KOPT-K1 (cell line): ENCODE data around the gene GREB1L.
"Not testable (repeated sequence)": the region's sequence is repeated elsewhere in the genome, so short reads cannot be mapped to it uniquely, and the experiment has no call there.

Source experiments
- H3K27ac ChIP-seq: fragments of 200-600 bp; sonication (generic); 2 replicates; pipeline ENCODE4 v1.5.1; 2016; ENCODE audit warnings: antibody characterized with exemption, mild to moderate bottlenecking, low read depth, low read length; ENCODE audit not compliant: poor library complexity, severe bottlenecking
- H3K36me3 ChIP-seq: fragments of 200-600 bp; sonication (generic); 2 replicates; pipeline ENCODE4 v1.5.1; 2017; ENCODE audit warnings: antibody characterized with exemption, mild to moderate bottlenecking, low read length, moderate library complexity; ENCODE audit not compliant: insufficient read depth
- H3K9me3 ChIP-seq: fragments of 200-600 bp; sonication (generic); 2 replicates; pipeline ENCODE4 v1.5.1; 2017; ENCODE audit warnings: antibody characterized with exemption, low read length, mild to moderate bottlenecking; ENCODE audit not compliant: insufficient read depth, poor library complexity, severe bottlenecking

The GREB1L gene

GRCh38 chr18:21344860-21345259 lies 102.8 kb downstream of the GREB1L start:
- H3K27ac ChIP-seq = no peak overlapping the region
- H3K36me3 ChIP-seq = no peaks in the 10 kb centered on the region
- no peaks in the 10 kb centered on the region for H3K9me3 ChIP-seq

GRCh38 chr18:21345840-21346239 lies 103.8 kb downstream of the GREB1L start:
- Histone ChIP-seq H3K27ac (no peak overlapping the region), H3K36me3 (no peaks in the 10 kb centered on the region), H3K9me3 (no peaks in the 10 kb centered on the region)

DNA sequence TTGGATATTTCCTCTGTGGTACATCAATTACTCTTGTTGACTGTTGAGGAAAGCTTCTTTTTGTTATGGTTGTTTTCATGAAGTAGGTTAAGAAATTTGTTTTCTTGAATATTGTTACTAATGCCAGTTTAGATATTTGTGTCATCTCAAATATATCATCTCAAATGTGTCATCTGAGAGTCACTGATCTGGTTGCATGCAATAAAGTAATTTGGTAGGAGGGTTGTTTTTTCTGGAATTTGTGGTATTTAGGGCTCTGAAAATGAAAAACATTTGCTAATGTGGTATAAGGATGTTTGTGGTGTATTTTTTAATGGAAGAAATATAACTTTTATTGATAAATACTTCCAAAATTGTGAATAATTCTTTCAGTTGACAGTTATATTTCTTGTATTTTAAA lies 117.7 kb downstream of the GREB1L start:
- Histone ChIP-seq H3K9me3 (no peaks in the 10 kb centered on the region), H3K27ac (no peak overlapping the region), H3K36me3 (no peaks in the 10 kb centered on the region)

DNA sequence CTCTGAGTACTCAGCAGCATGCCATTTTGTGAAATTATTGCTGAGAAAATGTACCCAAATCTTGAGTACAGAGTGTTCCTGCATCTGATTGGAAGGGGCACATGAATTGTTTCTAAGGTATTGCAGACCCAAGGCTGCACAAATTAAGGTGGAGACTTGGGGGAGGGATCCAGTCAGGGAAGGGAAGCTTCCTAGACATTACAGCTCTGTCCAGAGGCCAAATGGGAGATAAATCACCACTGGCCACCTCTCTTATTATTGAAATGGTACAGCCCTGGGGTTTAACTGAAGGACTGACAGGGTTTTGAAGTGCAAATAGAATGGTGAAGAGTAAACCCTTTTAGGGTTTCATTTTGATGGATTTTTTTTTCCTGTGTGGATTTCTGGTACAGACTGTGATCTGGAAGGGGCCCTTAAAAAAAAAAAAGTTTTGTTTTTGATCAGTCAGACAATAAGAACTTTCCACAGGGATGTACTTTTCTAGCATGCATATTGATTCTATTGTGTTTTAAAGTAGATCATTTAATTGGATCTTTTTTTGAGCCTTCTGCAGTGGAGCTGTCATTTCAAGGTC lies 119.4 kb downstream of the GREB1L start:
- H3K9me3 ChIP-seq = no peaks in the 10 kb centered on the region
- no peaks in the 10 kb centered on the region for H3K36me3 ChIP-seq
- no peak overlapping the region for H3K27ac ChIP-seq

GRCh38 chr18:21362831-21363230 lies 120.8 kb downstream of the GREB1L start:
- Histone ChIP-seq H3K9me3 (no peaks in the 10 kb centered on the region), H3K27ac (no peak overlapping the region), H3K36me3 (no peaks in the 10 kb centered on the region)

DNA sequence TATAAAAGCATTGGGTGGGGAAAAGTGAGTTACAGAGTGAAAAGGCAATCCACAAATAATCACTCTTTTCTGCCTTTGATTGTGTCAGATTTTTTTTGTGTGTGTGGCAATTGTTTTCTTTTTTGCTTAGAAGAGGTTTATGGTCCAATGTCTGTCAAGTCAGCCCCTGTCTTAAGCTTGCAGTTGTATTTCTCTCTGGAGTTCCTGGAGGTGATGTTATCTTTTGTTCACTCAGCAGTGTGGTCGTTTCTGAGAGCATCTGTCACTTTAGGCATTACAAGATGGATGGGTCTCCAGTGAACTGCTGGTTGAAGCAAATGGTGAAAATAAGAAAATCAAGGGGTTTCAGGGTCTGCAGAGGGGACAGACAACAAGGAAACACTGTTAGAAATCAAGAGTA lies 121.3 kb downstream of the GREB1L start:
- Histone ChIP-seq H3K27ac (no peak overlapping the region), H3K36me3 (no peaks in the 10 kb centered on the region)

GRCh38 chr18:21364471-21364870 lies 122.4 kb downstream of the GREB1L start:
- no peaks in the 10 kb centered on the region for H3K9me3 ChIP-seq
- H3K27ac ChIP-seq = no peak overlapping the region
- H3K36me3 ChIP-seq = no peaks in the 10 kb centered on the region

More for the DNA sequence above, 121.3 kb downstream of the GREB1L start:
- H3K9me3 ChIP-seq = no peaks in the 10 kb centered on the region

- Histone ChIP-seq H3K9me3 (no peaks in the 10 kb centered on the region), H3K27ac (no peak overlapping the region), H3K36me3 (no peaks in the 10 kb centered on the region)
Measured at GRCh38 chr18:21366896-21367295, 124.9 kb downstream of the GREB1L start.

- no peak overlapping the region for H3K27ac ChIP-seq
- H3K36me3 ChIP-seq = no peaks in the 10 kb centered on the region
- H3K9me3 ChIP-seq = no peaks in the 10 kb centered on the region
Measured at GRCh38 chr18:21369146-21369545, 127.1 kb downstream of the GREB1L start.

DNA sequence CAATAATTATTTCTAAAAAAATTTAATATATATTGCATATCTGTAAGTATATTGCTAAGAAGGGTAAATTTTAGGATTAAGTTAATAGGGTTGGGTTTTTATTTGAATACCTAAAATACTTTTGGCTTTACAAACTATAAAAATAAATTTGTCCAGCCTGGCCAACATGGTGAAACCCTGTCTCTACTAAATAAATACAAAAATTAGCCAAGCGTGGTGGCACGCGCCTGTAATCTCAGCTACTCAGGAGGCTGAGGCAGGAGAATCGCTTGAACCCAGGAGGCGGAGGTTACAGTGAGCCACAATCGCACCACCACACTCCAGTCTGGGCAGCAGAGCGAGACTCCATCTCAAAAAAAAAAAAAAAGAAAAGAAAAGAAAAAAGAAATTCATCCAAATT lies 127.6 kb downstream of the GREB1L start:
- H3K9me3 ChIP-seq, H3K36me3 ChIP-seq, H3K27ac ChIP-seq: not testable (repeated sequence)

GRCh38 chr18:21383031-21383430 lies 141.0 kb downstream of the GREB1L start:
- Histone ChIP-seq H3K27ac (no peak overlapping the region), H3K36me3 (no peaks in the 10 kb centered on the region), H3K9me3 (no peaks in the 10 kb centered on the region)

DNA sequence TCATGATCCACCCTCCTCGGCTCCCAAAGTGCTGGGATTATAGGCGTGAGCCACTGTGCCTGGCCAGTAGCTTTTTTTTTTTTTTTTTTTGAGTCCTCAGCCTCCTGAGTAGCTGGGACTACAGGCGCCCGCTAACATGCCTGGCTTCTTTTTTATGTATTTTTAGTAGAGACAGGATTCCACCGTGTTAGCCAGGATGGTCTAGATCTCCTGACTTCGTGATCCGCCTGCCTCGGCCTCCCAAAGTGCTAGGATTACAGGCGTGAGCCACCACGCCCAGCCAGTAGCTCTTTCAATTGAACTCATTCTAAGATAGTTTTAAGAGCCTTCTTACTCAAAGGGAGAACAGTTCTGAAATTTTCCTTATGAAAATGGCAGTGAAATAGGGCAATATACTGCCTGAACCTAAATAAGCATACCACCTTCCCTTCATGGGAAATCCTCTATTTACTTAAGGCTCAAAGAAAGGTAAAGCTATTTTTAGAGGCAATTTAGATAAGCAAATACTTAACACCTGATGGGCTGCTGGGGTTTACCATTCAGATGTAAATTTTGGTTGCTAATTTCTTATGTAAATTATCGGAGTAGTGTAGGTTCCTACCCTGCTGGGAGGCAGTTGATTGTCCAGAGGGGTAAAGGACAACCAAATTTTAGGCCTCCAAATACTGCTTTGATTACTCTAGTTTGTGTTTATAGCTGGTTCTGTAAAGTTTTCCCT lies 144.7 kb downstream of the GREB1L start:
- Histone ChIP-seq H3K36me3 (no peaks in the 10 kb centered on the region), H3K27ac (no peak overlapping the region), H3K9me3 (no peaks in the 10 kb centered on the region)

DNA sequence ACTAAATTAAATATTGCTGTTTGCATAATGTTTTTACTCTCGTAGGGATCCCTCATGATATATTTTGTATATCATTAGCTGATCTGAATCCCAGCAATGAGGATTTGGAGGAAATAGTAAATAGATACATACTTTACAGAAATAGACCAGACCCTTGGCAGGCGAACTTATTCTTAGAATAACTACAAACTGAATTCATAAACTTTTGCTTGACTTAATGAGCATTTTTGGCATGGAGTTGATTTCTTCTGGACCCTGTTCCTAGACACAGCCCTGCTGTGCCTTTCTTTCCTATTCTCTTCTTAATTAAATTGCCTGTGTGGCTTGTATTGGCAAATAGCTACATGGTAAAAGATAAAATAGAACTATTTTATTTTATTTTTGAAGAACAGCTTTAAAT lies 145.9 kb downstream of the GREB1L start:
- Histone ChIP-seq H3K36me3 (no peaks in the 10 kb centered on the region), H3K27ac (no peak overlapping the region), H3K9me3 (no peaks in the 10 kb centered on the region)

DNA sequence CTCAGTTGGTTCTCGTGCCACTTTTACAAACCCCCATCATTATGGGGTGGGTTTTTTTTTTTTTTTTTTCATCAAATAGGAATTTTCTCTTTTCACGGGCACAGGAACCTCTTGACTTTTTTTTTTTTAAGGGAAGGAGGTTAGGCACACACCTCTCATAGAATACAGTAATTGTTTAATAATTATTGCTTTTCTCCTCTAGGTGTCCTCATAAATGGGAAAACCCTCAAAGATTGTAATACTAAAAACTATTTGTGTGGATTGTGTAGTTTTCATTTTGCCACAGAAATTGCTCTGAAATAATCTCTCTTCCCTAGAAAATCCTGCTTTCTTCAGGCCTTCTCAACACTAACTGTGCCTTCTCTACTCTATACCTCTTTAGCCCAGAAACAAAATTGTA lies 147.3 kb downstream of the GREB1L start:
- no peaks in the 10 kb centered on the region for H3K36me3 ChIP-seq
- H3K27ac ChIP-seq = no peak overlapping the region

DNA sequence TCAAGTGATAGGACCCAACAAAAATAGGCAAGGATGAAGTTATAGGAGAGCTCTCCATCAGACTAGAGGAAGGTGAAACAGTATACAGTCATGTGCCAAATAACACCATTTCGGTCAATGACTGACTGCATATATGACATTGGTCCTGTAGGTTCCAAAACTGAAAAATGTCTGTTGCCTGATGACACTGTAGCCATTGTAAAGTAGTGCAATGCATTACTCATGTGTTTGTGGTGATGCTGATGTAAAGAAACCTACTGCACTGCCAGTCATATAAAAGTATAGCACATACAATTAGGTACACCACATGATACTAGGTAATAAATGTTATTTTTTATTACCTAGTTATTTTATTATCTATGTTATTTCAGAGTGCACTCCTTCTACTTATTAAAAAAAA lies 147.9 kb downstream of the GREB1L start:
- no peaks in the 10 kb centered on the region for H3K36me3 ChIP-seq
- no peak overlapping the region for H3K27ac ChIP-seq
- no peaks in the 10 kb centered on the region for H3K9me3 ChIP-seq

More for the DNA sequence above, 147.3 kb downstream of the GREB1L start:
- H3K9me3 ChIP-seq = no peaks in the 10 kb centered on the region

- Histone ChIP-seq H3K9me3 (no peaks in the 10 kb centered on the region), H3K36me3 (no peaks in the 10 kb centered on the region), H3K27ac (no peak overlapping the region)
Measured at GRCh38 chr18:21391074-21391673, 149.1 kb downstream of the GREB1L start.
